IPS-18a (cell line): ENCODE results near the gene HIVEP3.

Experiments used
- H3K27ac ChIP-seq: one replicate; pipeline ENCODE4 v1.5.1; 2013; ENCODE audit warnings: low read length
- H3K27me3 ChIP-seq: one replicate; pipeline ENCODE4 v1.6.1; 2013; ENCODE audit warnings: mild to moderate bottlenecking, low read length; ENCODE audit not compliant: control insufficient read depth, insufficient read depth
- H3K36me3 ChIP-seq: one replicate; pipeline ENCODE4 v1.6.1; 2013; ENCODE audit warnings: low read depth, low read length; ENCODE audit not compliant: control insufficient read depth
- H3K4me1 ChIP-seq: one replicate; pipeline ENCODE4 v1.6.1; 2013; ENCODE audit warnings: low read depth, low read length; ENCODE audit not compliant: control insufficient read depth
- H3K4me3 ChIP-seq: one replicate; pipeline ENCODE4 v1.5.1; 2013; ENCODE audit warnings: low read length
- H3K9ac ChIP-seq: one replicate; pipeline ENCODE4 v1.6.1; 2013; ENCODE audit warnings: mild to moderate bottlenecking, low read length, moderate library complexity
- H3K9me3 ChIP-seq: one replicate; pipeline ENCODE4 v1.6.1; 2013; ENCODE audit warnings: low read depth, low read length; ENCODE audit not compliant: control insufficient read depth

The HIVEP3 gene

GRCh38 chr1:41617336-41617735 lies 301.4 kb downstream of the HIVEP3 start:
- Histone ChIP-seq H3K27ac (no peak overlapping the region), H3K36me3 (no peaks in the 10 kb centered on the region), H3K4me3 (no peak overlapping the region), H3K27me3 (no peaks in the 10 kb centered on the region), H3K9me3 (no peaks in the 10 kb centered on the region), H3K9ac (no peak overlapping the region), H3K4me1 (peaks cover 13% of the 10 kb centered on the region)

GRCh38 chr1:41616563-41616962 lies 302.2 kb downstream of the HIVEP3 start:
- no peak overlapping the region for H3K27ac ChIP-seq
- H3K9ac ChIP-seq = no peak overlapping the region
- H3K36me3 ChIP-seq = no peaks in the 10 kb centered on the region
- H3K9me3 ChIP-seq = no peaks in the 10 kb centered on the region
- H3K4me1 ChIP-seq = peaks cover 13% of the 10 kb centered on the region
- H3K27me3 ChIP-seq = no peaks in the 10 kb centered on the region
- no peak overlapping the region for H3K4me3 ChIP-seq

- no peaks in the 10 kb centered on the region for H3K36me3 ChIP-seq
Measured at GRCh38 chr1:41615981-41616380, 302.7 kb downstream of the HIVEP3 start.

DNA sequence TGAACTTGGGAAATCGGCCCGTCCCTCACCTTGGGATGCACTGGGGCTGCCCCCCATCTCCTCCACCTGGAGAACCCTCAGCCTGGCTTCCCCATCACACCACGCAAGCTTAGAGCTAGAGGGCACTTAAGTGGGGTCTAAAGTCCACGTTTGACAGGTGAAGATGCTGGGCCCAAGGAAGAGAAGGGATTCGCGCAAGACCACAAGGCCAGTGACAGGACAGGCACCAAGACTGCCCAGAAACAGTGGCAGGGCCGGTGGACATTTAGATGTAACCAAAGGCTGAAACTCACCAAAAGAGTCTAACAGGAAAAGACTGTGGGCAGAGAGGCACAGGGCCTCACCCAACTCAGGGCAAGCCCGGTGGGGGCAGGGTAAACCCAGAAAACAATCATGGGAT lies 303.4 kb downstream of the HIVEP3 start:
- no peak overlapping the region for H3K27ac ChIP-seq

More at GRCh38 chr1:41615981-41616380, 302.7 kb downstream of the HIVEP3 start:
- Histone ChIP-seq H3K9ac (no peak overlapping the region), H3K27ac (no peak overlapping the region), H3K4me3 (no peak overlapping the region), H3K4me1 (peaks cover 13% of the 10 kb centered on the region), H3K27me3 (no peaks in the 10 kb centered on the region), H3K9me3 (no peaks in the 10 kb centered on the region)

DNA sequence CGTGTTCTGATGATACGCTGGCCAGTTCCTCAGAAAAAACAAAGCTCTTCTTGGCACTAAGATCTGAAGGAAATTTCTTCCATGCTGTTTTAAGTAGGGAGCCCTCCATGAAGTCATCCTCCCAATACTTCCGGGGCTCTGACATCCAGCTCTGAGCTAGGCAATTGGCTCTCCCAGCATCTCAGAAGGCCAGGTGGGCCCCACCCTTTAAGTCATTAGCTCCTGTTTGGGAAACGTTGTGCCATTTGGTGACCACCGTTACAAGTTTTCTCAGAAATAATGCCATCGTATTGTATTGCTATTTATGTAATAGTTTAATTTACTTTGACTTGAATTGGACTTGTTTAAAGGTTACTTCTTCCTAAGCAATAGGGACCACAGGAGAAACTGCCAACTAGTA lies 303.9 kb downstream of the HIVEP3 start:
- Histone ChIP-seq H3K27me3 (no peaks in the 10 kb centered on the region), H3K4me3 (no peak overlapping the region), H3K9ac (no peak overlapping the region), H3K9me3 (no peaks in the 10 kb centered on the region), H3K36me3 (no peaks in the 10 kb centered on the region), H3K4me1 (peaks cover 5% of the 10 kb centered on the region), H3K27ac (no peak overlapping the region)

More for the DNA sequence above, 303.4 kb downstream of the HIVEP3 start:
- H3K4me3 ChIP-seq = no peak overlapping the region
- H3K36me3 ChIP-seq = no peaks in the 10 kb centered on the region
- H3K9me3 ChIP-seq = no peaks in the 10 kb centered on the region
- H3K27me3 ChIP-seq = no peaks in the 10 kb centered on the region
- H3K9ac ChIP-seq = no peak overlapping the region
- peaks cover 10% of the 10 kb centered on the region for H3K4me1 ChIP-seq

DNA sequence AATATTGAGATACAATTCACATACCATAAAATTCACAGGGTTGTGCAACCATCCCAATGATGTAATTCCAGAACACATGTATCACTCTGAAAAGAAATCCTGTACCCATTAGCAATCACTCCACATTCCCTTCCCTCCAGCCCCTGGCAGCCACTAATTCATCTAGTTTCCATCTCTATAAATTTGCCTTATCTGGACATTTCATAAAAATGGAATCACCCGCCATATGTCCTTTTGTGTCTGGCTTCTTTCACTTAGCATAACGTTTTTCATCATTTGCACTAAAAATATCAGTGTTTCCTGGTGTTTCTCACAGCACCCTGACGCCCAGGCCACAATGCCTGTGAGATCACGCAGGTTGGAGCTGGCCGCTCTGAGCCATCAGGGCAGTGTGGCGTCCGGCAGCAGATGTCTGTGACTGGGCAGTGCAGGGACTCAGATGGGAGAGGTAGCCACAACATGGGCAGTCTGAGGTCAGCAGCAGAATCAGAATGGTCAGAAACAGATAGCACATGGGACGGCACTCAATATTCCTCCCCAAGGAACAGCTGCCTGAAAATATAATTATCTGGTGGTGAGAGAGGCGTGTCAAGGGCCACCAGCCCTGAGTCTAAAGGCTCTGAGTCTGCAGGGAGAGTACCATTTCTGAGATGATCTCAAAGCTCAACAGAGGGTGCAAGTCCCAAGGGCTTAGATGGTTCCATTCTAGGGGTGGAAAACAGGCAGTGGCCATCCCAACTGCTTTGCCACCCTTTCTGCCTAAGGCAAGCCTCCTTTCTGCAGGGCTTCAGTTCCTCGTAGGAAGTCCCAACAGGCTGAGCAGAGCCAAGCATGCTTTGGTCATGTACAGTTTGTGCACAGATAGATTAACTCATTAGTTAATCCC lies 304.8 kb downstream of the HIVEP3 start:
- Histone ChIP-seq H3K27me3 (no peaks in the 10 kb centered on the region), H3K4me1 (no peaks in the 10 kb centered on the region), H3K4me3 (no peak overlapping the region), H3K36me3 (no peaks in the 10 kb centered on the region), H3K9me3 (no peaks in the 10 kb centered on the region), H3K27ac (no peak overlapping the region), H3K9ac (no peak overlapping the region)

DNA sequence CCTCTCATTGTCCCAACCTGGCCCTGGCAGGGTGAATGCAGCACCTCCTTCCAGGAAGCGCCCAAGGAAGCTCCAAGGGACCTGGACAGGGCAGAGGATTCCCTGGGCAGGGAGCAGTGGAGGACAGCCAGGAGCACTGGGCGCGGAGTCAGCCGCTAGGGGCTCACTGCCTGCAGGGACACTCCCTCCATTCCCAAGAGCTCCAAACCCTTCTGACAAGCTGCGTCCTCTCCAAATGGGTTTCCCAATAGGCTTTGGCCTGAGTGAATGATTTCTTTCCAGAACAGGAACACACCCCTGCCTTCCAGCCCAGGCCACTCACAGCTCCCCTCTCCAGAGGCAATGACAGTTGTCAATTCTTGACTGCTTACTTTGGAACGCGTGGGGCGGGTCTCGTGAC lies 305.8 kb downstream of the HIVEP3 start:
- Histone ChIP-seq H3K4me1 (no peaks in the 10 kb centered on the region), H3K27me3 (no peaks in the 10 kb centered on the region), H3K36me3 (no peaks in the 10 kb centered on the region), H3K4me3 (no peak overlapping the region), H3K9me3 (no peaks in the 10 kb centered on the region), H3K9ac (no peak overlapping the region), H3K27ac (no peak overlapping the region)

GRCh38 chr1:41611932-41612450 lies 306.7 kb downstream of the HIVEP3 start:
- no peak overlapping the region for H3K27ac ChIP-seq
- no peaks in the 10 kb centered on the region for H3K9me3 ChIP-seq
- H3K4me1 ChIP-seq = no peaks in the 10 kb centered on the region
- no peaks in the 10 kb centered on the region for H3K27me3 ChIP-seq
- no peak overlapping the region for H3K4me3 ChIP-seq
- H3K36me3 ChIP-seq = no peaks in the 10 kb centered on the region
- no peak overlapping the region for H3K9ac ChIP-seq

GRCh38 chr1:41611068-41611931 lies 307.4 kb downstream of the HIVEP3 start:
- no peak overlapping the region for H3K9ac ChIP-seq
- H3K9me3 ChIP-seq = no peaks in the 10 kb centered on the region
- H3K36me3 ChIP-seq = no peaks in the 10 kb centered on the region
- no peak overlapping the region for H3K27ac ChIP-seq
- no peak overlapping the region for H3K4me3 ChIP-seq
- H3K4me1 ChIP-seq = no peaks in the 10 kb centered on the region
- H3K27me3 ChIP-seq = no peaks in the 10 kb centered on the region

DNA sequence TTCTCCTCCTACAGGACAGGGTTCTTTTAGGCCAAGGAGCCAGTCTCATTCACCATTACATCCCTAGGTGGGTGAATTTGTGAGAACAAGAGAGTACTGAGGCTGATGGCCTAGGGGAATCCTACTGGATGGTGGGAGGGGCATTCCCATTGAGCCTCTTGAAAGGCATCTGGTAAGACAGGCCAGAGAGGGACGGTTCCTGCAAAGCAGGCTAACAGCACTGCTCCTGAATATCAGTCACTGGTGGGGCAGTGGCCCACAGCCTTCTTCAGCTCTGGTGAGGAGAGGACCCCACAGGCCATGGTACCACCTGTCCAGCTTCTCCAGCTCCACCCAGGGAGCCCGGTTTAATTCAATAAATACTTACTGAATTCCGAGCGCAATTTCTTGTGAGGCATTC lies 308.4 kb downstream of the HIVEP3 start:
- H3K4me1 ChIP-seq = no peaks in the 10 kb centered on the region
- H3K27me3 ChIP-seq = no peaks in the 10 kb centered on the region
- H3K4me3 ChIP-seq = no peak overlapping the region
- no peaks in the 10 kb centered on the region for H3K9me3 ChIP-seq
- no peak overlapping the region for H3K9ac ChIP-seq
- H3K36me3 ChIP-seq = no peaks in the 10 kb centered on the region
- no peak overlapping the region for H3K27ac ChIP-seq

DNA sequence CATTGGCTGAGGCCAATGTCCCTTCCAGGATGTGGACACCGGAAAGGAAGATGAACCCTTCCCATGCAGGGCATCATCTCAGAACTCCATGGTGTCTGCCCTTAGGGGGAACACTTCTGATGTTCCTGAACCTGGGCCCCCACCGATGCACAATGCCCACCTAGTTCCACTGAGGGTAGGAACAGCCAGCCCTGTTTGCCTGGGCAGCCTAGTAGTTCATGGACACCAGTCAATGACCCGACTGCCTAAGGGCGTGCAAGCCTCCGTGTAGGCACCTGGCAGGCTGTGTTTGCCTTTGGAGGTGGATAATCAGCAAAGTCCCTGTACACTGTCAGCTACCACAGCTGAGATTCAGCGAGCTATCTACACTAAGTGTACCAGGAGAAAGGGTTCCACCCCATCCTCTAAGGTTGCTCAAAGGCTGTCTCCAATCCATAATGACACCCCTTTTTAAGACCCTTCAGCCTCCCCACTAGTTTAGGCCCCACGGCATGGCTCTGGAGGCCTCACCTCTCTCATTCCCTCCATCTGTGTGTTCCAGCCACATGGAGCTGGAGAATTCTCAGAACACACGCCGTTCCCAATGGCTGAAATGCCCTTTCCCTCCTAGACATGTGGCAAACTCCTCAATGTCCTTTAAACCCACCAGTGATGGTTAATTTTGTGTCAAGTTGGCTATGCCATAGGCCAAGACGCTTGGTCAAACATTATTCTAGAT lies 309.4 kb downstream of the HIVEP3 start:
- no peaks in the 10 kb centered on the region for H3K27me3 ChIP-seq
- no peaks in the 10 kb centered on the region for H3K36me3 ChIP-seq
- H3K4me1 ChIP-seq = no peaks in the 10 kb centered on the region
- H3K27ac ChIP-seq = no peak overlapping the region
- H3K9ac ChIP-seq = no peak overlapping the region
- no peak overlapping the region for H3K4me3 ChIP-seq
- H3K9me3 ChIP-seq = no peaks in the 10 kb centered on the region
